ENCODE measurements around the gene VPS45. TPM values are rescaled to one million over a fixed set of nuclear protein-coding genes. Genes with fewer than 3 reads are reported as not detected.
"Not testable (repeated sequence)": the region's sequence is repeated elsewhere in the genome, so short reads cannot be mapped to it uniquely, and the experiment has no call there.

Gene VPS45
- total RNA-seq, 1 donor from 2014 or later, result 37.4 TPM

GRCh38 chr1:150127868-150128267 is 60.3 kb downstream of the VPS45 start:
- Histone ChIP-seq H3K27me3 (no peaks in the 10 kb centered on the region), H3K4me1 (no peaks in the 10 kb centered on the region), H3K9me3 (no peaks in the 10 kb centered on the region), H3K36me3 (no peaks in the 10 kb centered on the region), H3K4me3 (no peak overlapping the region), H3K27ac (no peak overlapping the region)
- TF ChIP-seq CTCF (IDR thresholded peaks at IDR 0.05), result no peak
- ATAC-seq (no peak), DNase-seq (no peak)
- intact Hi-C loops (cut with DNase I), result no loop called here

- intact Hi-C loops (cut with DNase I), result no loop called here
- Histone ChIP-seq H3K27me3 (no peaks in the 10 kb centered on the region), H3K9me3 (no peaks in the 10 kb centered on the region), H3K36me3 (no peaks in the 10 kb centered on the region), H3K4me3 (no peak overlapping the region), H3K27ac (no peak overlapping the region), H3K4me1 (no peaks in the 10 kb centered on the region)
- ATAC-seq, result no peak
- TF ChIP-seq CTCF (IDR thresholded peaks at IDR 0.05), result no peak
- DNase-seq, result no peak
Observed at GRCh38 chr1:150132372-150132771, 64.8 kb downstream of the VPS45 start.

GRCh38 chr1:150134537-150134936 is 67.0 kb downstream of the VPS45 start:
- no peak for ATAC-seq
- Histone ChIP-seq H3K27ac (no peak overlapping the region), H3K4me3 (no peak overlapping the region), H3K27me3 (no peaks in the 10 kb centered on the region), H3K9me3 (no peaks in the 10 kb centered on the region), H3K36me3 (no peaks in the 10 kb centered on the region), H3K4me1 (no peaks in the 10 kb centered on the region)
- TF ChIP-seq CTCF (IDR thresholded peaks at IDR 0.05), result no peak
- DNase-seq, result no peak
- intact Hi-C loops (cut with DNase I), result no loop called here

GRCh38 chr1:150135400-150135799 is 67.8 kb downstream of the VPS45 start:
- intact Hi-C loops (cut with DNase I); H3K36me3 ChIP-seq; H3K27me3 ChIP-seq; H3K4me1 ChIP-seq; H3K4me3 ChIP-seq; ATAC-seq; H3K9me3 ChIP-seq; H3K27ac ChIP-seq; DNase-seq: not testable (repeated sequence)

GRCh38 chr1:150138044-150138443 is 70.5 kb downstream of the VPS45 start:
- intact Hi-C loops (cut with DNase I), result no loop called here
- no peak overlapping the region for H3K27ac ChIP-seq
- no peaks in the 10 kb centered on the region for H3K4me1 ChIP-seq
- no peak for DNase-seq
- no peaks in the 10 kb centered on the region for H3K9me3 ChIP-seq
- no peaks in the 10 kb centered on the region for H3K36me3 ChIP-seq
- ATAC-seq, result no peak
- no peak overlapping the region for H3K4me3 ChIP-seq
- no peak for TF ChIP-seq CTCF (IDR thresholded peaks at IDR 0.05)
- no peaks in the 10 kb centered on the region for H3K27me3 ChIP-seq

GRCh38 chr1:150141452-150141851 is 73.9 kb downstream of the VPS45 start:
- ATAC-seq, result no peak
- intact Hi-C loops (cut with DNase I), result no loop called here
- no peaks in the 10 kb centered on the region for H3K27me3 ChIP-seq
- no peak overlapping the region for H3K27ac ChIP-seq
- no peak for TF ChIP-seq CTCF (IDR thresholded peaks at IDR 0.05)
- no peaks in the 10 kb centered on the region for H3K4me1 ChIP-seq
- H3K4me3 ChIP-seq, result no peak overlapping the region
- H3K9me3 ChIP-seq, result no peaks in the 10 kb centered on the region
- no peak for DNase-seq
- H3K36me3 ChIP-seq, result no peaks in the 10 kb centered on the region

All from upper lobe of right lung (tissue), 1 donor.